Inflammatory macrophage (primary cell): ENCODE results near the gene ZNF768.

ENCODE experiments used
- DNase-seq, 2 donors: peaks; one replicate each; pipeline ENCODE4 v3.0.0-alpha.2; 2020 to 2022
- total RNA-seq, 18 experiments: gene quantifications; one replicate each; lab custom pipeline; 2026; ENCODE audit warnings: mixed read lengths in 6 of 18, inconsistent platforms in 2 of 18; lab: John Stamatoyannopoulos, UW

ZNF768 gene
- total RNA-seq: 1.9 to 31.6 (median 13.0) reads per million in 18 experiments

GRCh38 chr16:30526137-30526822 is at the start of gene ZNF768:
ZNF768 (minus strand) TSS chr16:30526566; CDS start chr16:30526413, 153 bp downstream.
- peak in 1 of 2 donors; percentile 8 for DNase-seq

- no peak for DNase-seq
Observed at GRCh38 chr16:30574678-30575077, 48.3 kb upstream of the ZNF768 start.

GRCh38 chr16:30571445-30572322 is 45.3 kb upstream of the ZNF768 start, which contains the start of gene ZNF688:
ZNF688 (minus strand) TSS chr16:30571714; CDS start chr16:30571629, 85 bp downstream.
- DNase-seq: peak; percentile 96 to 97

GRCh38 chr16:30570636-30571444 is 44.5 kb upstream of the ZNF768 start:
- DNase-seq: no peak

GRCh38 chr16:30569746-30570635 is 43.6 kb upstream of the ZNF768 start:
- DNase-seq: no peak

GRCh38 chr16:30569281-30569680 is 42.9 kb upstream of the ZNF768 start:
- no peak for DNase-seq

GRCh38 chr16:30567991-30568638 is 41.7 kb upstream of the ZNF768 start:
- peak; percentile 81 to 82 for DNase-seq

- no peak for DNase-seq
Observed at GRCh38 chr16:30567160-30567990, 41.0 kb upstream of the ZNF768 start.

GRCh38 chr16:30566531-30566930 is 40.2 kb upstream of the ZNF768 start:
- DNase-seq: no peak

- DNase-seq: no peak
Observed at GRCh38 chr16:30565984-30566383, 39.6 kb upstream of the ZNF768 start.

GRCh38 chr16:30565526-30565925 is 39.2 kb upstream of the ZNF768 start:
- DNase-seq: no peak

- no peak for DNase-seq
Observed at GRCh38 chr16:30562021-30562420, 35.7 kb upstream of the ZNF768 start.

GRCh38 chr16:30561089-30561816 is 34.9 kb upstream of the ZNF768 start:
- DNase-seq: peak in 1 of 2 donors; percentile 17

GRCh38 chr16:30559690-30560089 is 33.3 kb upstream of the ZNF768 start:
- DNase-seq: peak; percentile 50 to 59

GRCh38 chr16:30558789-30559377 is 32.5 kb upstream of the ZNF768 start:
- no peak for DNase-seq

- DNase-seq: peak; percentile 99
Observed at GRCh38 chr16:30557957-30558788, 31.8 kb upstream of the ZNF768 start, which contains the start of gene ZNF764. ZNF764 (minus strand) TSS chr16:30558374; CDS start chr16:30558182, 192 bp downstream.

- DNase-seq: no peak
Observed at GRCh38 chr16:30557707-30557956, 31.3 kb upstream of the ZNF768 start.

- no peak for DNase-seq
Observed at GRCh38 chr16:30556125-30556473, 29.7 kb upstream of the ZNF768 start.
